K562 (cell line): ENCODE measurements around the gene C1orf198. TPM values are rescaled to one million over a fixed set of nuclear protein-coding genes. Genes with fewer than 3 reads are reported as not detected.

ENCODE experiments used
- PRMT5 ChIP-seq: sonication (generic); formaldehyde crosslinking; IDR thresholded peaks from 2 replicates; pipeline ENCODE4 v1.5.0; 2020; ENCODE audit warnings: missing genetic modification reagents
- RBM22 ChIP-seq: fragments of 200-400 bp; formaldehyde crosslinking; IDR thresholded peaks from 2 replicates; pipeline ENCODE4 v1.6.1; 2018; ENCODE audit warnings: low read length, low read depth; ENCODE audit not compliant: poor library complexity, severe bottlenecking
- SIRT6 ChIP-seq: IDR thresholded peaks from one replicate; pipeline ENCODE4 v1.6.1; 2012; ENCODE audit warnings: low read depth, mild to moderate bottlenecking, control low read depth, inconsistent platforms, low read length, moderate library complexity
- ZNF436 ChIP-seq: fragments of 250-450, 450-650 bp; sonication (Bioruptor Pico); formaldehyde crosslinking; IDR thresholded peaks from 2 replicates; pipeline ENCODE4 v1.7.0; 2020; ENCODE audit warnings: mild to moderate bottlenecking
- ZNF551 ChIP-seq: fragments of 250-450 bp; sonication (Bioruptor Pico); IDR thresholded peaks from 2 replicates; pipeline ENCODE4 v1.5.0; 2021; ENCODE audit warnings: mild to moderate bottlenecking, moderate library complexity
- polyA plus RNA-seq, 8 experiments: library from polyadenylated mRNA; depleted of rRNA in 4 of 8; stranded (reverse) in 5 of 8; unstranded in 3 of 8; fragments of >200 nt; fragmentation: Nextera tagmentation in 2 of 8; fragmentation: Illumina TruSeq in 1 of 8; extraction: Ambion mirVana in 2 of 8; extraction: Trizol in 1 of 8; gene quantifications; 2 replicates each; pipeline versions ENCODE4 v1.2.1 to v1.2.3, GENCODE V29; 2011 to 2014; ENCODE audit warnings: inconsistent platforms in 1 of 8, missing spikeins in 1 of 8
- total RNA-seq, 7 experiments: library from RNA; depleted of rRNA in 6 of 7; stranded (reverse); fragments of >200 nt in 6 of 7; fragmentation: Illumina TruSeq in 2 of 7; extraction: Trizol in 2 of 7; gene quantifications; 2 replicates each; pipeline versions ENCODE4 v1.2.1 to v1.2.3, GENCODE V29; 2011 to 2021; ENCODE audit warnings: low replicate concordance in 1 of 7
- TF ChIP-seq, protein P1 (sequence below): sonication (generic); formaldehyde crosslinking; IDR thresholded peaks from 2 replicates; pipeline ENCODE4 v1.8.1; 2023; ENCODE audit warnings: missing genetic modification reagents, mild to moderate bottlenecking, borderline replicate concordance
- TF ChIP-seq, protein P2 (sequence below): fragments of 450-650 bp; IDR thresholded peaks from 2 replicates; pipeline ENCODE4 v1.6.1; 2016; ENCODE audit warnings: mild to moderate bottlenecking
- TF ChIP-seq, protein P3 (sequence below): fragments of 250-450 bp; sonication (Bioruptor Pico); IDR thresholded peaks from 2 replicates; pipeline ENCODE4 v1.8.0; 2021; ENCODE audit warnings: mild to moderate bottlenecking, moderate library complexity
- TF ChIP-seq, protein P4 (sequence below): fragments of 450-650 bp; formaldehyde crosslinking; IDR thresholded peaks from 2 replicates; pipeline ENCODE4 v1.4.0; 2020; ENCODE audit warnings: mild to moderate bottlenecking, mixed read lengths
- TF ChIP-seq, protein P5 (sequence below): fragments of 450-650 bp; IDR thresholded peaks from 2 replicates; pipeline ENCODE4 v1.6.1; 2017; ENCODE audit warnings: antibody characterized with exemption

The C1orf198 gene
- total and polyA plus RNA-seq, 9 of the 15 experiments (the other 6 are each of a cell fraction or from before 2014, with no cell fraction given): 2.0 to 15.1 (median 10.4) TPM

DNA sequence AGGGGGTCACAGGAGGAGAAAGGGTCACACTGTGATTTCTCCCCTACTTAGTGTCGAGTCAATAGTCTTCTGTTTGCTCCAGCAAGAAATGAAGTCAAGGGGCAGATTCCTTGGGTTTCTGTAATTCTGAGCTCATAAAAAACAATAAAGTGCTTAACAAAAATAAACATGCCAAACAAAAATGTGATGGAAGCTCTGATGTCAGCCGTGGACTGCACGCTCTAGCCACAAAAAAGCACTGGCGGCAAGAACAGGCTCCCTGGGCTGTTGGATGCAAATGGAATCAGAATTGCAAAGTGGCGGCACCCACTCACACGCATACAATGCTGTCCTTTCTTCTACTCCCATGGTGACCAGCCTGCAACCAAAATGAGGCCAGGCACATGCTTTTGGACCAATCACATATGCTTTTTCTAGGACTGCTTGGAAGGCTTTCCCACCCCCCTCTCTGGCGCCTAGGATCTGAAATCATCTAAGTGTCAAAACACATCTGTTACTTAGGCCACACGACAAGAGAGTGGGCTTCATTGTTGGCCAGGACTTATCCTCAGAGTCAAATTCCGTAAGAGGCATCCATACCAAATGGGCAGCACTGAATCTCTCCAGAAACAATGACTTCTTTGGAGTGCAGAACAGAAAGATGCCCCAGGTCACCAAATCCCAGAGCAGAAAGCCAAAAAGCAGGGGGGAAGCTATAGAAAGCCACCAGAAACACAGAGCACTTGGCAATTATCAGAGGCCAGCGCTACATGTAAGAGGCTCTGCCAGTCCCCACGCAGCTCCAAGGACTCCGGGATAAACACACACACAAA, 9.2 kb downstream of the C1orf198 start (continued):
- TF ChIP-seq, protein P1, sequence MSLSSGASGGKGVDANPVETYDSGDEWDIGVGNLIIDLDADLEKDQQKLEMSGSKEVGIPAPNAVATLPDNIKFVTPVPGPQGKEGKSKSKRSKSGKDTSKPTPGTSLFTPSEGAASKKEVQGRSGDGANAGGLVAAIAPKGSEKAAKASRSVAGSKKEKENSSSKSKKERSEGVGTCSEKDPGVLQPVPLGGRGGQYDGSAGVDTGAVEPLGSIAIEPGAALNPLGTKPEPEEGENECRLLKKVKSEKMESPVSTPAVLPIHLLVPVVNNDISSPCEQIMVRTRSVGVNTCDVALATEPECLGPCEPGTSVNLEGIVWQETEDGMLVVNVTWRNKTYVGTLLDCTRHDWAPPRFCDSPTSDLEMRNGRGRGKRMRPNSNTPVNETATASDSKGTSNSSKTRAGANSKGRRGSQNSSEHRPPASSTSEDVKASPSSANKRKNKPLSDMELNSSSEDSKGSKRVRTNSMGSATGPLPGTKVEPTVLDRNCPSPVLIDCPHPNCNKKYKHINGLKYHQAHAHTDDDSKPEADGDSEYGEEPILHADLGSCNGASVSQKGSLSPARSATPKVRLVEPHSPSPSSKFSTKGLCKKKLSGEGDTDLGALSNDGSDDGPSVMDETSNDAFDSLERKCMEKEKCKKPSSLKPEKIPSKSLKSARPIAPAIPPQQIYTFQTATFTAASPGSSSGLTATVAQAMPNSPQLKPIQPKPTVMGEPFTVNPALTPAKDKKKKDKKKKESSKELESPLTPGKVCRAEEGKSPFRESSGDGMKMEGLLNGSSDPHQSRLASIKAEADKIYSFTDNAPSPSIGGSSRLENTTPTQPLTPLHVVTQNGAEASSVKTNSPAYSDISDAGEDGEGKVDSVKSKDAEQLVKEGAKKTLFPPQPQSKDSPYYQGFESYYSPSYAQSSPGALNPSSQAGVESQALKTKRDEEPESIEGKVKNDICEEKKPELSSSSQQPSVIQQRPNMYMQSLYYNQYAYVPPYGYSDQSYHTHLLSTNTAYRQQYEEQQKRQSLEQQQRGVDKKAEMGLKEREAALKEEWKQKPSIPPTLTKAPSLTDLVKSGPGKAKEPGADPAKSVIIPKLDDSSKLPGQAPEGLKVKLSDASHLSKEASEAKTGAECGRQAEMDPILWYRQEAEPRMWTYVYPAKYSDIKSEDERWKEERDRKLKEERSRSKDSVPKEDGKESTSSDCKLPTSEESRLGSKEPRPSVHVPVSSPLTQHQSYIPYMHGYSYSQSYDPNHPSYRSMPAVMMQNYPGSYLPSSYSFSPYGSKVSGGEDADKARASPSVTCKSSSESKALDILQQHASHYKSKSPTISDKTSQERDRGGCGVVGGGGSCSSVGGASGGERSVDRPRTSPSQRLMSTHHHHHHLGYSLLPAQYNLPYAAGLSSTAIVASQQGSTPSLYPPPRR: no peak
- TF ChIP-seq SIRT6: no peak
- no peak for TF ChIP-seq PRMT5 (CRISPR knock-in tag)
- TF ChIP-seq, protein P2, sequence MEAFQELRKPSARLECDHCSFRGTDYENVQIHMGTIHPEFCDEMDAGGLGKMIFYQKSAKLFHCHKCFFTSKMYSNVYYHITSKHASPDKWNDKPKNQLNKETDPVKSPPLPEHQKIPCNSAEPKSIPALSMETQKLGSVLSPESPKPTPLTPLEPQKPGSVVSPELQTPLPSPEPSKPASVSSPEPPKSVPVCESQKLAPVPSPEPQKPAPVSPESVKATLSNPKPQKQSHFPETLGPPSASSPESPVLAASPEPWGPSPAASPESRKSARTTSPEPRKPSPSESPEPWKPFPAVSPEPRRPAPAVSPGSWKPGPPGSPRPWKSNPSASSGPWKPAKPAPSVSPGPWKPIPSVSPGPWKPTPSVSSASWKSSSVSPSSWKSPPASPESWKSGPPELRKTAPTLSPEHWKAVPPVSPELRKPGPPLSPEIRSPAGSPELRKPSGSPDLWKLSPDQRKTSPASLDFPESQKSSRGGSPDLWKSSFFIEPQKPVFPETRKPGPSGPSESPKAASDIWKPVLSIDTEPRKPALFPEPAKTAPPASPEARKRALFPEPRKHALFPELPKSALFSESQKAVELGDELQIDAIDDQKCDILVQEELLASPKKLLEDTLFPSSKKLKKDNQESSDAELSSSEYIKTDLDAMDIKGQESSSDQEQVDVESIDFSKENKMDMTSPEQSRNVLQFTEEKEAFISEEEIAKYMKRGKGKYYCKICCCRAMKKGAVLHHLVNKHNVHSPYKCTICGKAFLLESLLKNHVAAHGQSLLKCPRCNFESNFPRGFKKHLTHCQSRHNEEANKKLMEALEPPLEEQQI: no peak
- TF ChIP-seq, protein P3, sequence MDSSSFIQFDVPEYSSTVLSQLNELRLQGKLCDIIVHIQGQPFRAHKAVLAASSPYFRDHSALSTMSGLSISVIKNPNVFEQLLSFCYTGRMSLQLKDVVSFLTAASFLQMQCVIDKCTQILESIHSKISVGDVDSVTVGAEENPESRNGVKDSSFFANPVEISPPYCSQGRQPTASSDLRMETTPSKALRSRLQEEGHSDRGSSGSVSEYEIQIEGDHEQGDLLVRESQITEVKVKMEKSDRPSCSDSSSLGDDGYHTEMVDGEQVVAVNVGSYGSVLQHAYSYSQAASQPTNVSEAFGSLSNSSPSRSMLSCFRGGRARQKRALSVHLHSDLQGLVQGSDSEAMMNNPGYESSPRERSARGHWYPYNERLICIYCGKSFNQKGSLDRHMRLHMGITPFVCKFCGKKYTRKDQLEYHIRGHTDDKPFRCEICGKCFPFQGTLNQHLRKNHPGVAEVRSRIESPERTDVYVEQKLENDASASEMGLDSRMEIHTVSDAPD (CRISPR knock-in tag): no peak
- no peak for TF ChIP-seq RBM22
- TF ChIP-seq ZNF436 (CRISPR knock-in tag): no peak
- TF ChIP-seq, protein P4, sequence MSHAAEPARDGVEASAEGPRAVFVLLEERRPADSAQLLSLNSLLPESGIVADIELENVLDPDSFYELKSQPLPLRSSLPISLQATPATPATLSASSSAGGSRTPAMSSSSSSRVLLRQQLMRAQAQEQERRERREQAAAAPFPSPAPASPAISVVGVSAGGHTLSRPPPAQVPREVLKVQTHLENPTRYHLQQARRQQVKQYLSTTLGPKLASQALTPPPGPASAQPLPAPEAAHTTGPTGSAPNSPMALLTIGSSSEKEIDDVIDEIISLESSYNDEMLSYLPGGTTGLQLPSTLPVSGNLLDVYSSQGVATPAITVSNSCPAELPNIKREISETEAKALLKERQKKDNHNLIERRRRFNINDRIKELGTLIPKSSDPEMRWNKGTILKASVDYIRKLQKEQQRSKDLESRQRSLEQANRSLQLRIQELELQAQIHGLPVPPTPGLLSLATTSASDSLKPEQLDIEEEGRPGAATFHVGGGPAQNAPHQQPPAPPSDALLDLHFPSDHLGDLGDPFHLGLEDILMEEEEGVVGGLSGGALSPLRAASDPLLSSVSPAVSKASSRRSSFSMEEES (CRISPR knock-in tag): no peak
- TF ChIP-seq, protein P5, sequence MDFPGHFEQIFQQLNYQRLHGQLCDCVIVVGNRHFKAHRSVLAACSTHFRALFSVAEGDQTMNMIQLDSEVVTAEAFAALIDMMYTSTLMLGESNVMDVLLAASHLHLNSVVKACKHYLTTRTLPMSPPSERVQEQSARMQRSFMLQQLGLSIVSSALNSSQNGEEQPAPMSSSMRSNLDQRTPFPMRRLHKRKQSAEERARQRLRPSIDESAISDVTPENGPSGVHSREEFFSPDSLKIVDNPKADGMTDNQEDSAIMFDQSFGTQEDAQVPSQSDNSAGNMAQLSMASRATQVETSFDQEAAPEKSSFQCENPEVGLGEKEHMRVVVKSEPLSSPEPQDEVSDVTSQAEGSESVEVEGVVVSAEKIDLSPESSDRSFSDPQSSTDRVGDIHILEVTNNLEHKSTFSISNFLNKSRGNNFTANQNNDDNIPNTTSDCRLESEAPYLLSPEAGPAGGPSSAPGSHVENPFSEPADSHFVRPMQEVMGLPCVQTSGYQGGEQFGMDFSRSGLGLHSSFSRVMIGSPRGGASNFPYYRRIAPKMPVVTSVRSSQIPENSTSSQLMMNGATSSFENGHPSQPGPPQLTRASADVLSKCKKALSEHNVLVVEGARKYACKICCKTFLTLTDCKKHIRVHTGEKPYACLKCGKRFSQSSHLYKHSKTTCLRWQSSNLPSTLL: no peak
- TF ChIP-seq ZNF551: no peak
